Activated CD4-positive, alpha-beta T cell treated with anti-CD3 and anti-CD28 coated beads, Interleukin-2, Interleukin-6, amounts not matched to agents 100 ng/mL and 50 ng/mL, durations not matched to agents 16 hours and 8 hours (primary cell): ENCODE measurements around the gene CCDC30.

ENCODE experiments used
- DNase-seq: peaks from one replicate; pipeline ENCODE4 v3.0.0-alpha.2; 2020

The CCDC30 gene

DNA sequence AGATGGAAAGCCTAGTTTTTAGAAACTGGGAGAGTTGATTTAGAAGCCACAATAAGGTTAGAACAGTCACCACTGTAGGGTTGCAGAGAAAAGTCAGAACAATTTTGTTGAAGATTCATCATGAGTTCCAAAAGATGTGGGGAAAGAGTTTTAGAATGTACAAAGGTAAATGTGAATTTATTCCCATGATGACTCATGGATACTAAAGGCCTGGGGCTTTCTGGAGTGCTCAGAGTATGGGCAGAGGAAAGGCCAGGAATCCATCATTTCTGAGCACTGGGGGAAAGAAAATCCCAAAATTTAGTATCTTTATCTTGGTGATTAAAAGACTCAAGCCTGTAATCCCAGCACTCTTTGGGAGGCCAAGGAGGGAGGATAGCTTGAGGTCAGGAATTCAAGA lies 236.9 kb downstream of the CCDC30 start:
- no peak for DNase-seq

DNA sequence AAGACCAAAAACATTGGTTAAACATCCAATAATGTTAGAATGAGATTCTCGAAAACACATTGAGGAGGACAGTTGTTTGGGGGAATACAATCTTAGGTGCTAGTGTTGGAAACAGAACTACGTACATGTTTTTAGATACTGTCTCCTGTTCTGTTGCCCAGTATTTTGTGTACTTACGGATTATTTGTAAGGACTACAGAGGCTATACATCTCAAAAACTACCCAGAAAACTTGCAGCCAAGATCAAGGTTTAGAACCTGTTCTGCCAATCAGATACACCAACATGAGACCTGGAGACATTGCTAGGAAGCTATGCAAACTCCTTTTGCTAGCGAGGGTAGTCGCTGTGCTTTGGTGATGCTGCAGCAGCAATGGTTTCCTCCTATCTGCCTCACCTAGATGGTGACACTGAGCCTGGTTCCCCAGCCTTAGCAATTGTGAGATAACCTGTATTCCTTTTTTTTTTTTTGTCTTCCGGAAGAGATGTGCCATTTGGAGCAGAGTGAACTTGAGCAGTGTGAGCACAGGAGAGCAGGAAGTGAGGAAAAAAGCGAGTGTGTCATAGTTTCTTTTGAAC lies 240.9 kb downstream of the CCDC30 start:
- DNase-seq = no peak
